Measurements from ENCODE around the gene PSMC3IP.

DNA sequence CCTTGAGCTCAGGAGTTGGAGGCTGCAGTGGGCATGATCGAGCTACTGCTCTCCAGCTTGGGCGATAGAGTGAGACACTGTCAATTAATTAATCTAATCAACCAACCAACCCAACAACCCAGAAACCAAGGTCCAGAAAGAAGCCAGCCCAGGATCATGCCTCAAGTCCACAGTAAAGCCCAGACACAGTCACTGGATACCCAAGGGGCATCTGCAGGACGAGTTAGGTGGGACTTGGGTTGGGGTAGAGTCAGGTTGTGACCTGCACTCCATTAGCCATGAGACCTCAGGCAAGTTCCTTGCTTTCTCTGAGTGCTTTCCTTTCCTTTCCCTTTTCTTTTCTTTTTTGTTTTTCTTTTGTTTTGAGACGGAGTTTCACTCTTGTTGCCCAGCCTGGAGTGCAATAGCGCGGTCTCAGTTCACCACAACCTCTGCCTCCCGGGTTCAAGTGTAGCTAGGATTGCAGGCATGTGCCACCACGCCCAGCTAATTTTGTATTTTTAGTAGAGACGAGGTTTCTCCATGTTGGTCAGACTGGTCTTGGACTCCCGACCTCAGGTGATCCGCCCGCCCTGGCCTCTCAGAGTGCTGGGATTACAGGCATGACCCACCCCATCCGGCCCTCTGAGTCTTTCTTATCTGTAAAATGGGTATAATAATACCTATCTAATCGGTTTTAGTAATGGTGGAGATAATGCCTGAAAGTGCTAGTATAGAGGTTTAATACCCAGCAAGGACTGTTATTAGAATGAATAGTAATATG, 28.4 kb downstream of the PSMC3IP start:
- TF ChIP-seq EP300 (IDR thresholded peaks at IDR 0.05): no peak
- TF ChIP-seq, protein P1, sequence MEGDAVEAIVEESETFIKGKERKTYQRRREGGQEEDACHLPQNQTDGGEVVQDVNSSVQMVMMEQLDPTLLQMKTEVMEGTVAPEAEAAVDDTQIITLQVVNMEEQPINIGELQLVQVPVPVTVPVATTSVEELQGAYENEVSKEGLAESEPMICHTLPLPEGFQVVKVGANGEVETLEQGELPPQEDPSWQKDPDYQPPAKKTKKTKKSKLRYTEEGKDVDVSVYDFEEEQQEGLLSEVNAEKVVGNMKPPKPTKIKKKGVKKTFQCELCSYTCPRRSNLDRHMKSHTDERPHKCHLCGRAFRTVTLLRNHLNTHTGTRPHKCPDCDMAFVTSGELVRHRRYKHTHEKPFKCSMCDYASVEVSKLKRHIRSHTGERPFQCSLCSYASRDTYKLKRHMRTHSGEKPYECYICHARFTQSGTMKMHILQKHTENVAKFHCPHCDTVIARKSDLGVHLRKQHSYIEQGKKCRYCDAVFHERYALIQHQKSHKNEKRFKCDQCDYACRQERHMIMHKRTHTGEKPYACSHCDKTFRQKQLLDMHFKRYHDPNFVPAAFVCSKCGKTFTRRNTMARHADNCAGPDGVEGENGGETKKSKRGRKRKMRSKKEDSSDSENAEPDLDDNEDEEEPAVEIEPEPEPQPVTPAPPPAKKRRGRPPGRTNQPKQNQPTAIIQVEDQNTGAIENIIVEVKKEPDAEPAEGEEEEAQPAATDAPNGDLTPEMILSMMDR (IDR thresholded peaks at IDR 0.05): no peak
- TF ChIP-seq POLR2AphosphoS5 (IDR thresholded peaks at IDR 0.05): no peak
- TF ChIP-seq POLR2A (IDR thresholded peaks at IDR 0.05): no peak
